HepG2 (cell line): ENCODE measurements around the gene PWP1. TPM values are rescaled to one million over a fixed set of nuclear protein-coding genes. Genes with fewer than 3 reads are reported as not detected.

ENCODE experiments used
- AGO2 ChIP-seq: fragments of 200-400 bp; formaldehyde crosslinking; optimal IDR thresholded peaks from 2 replicates; pipeline ENCODE3; 2017; ENCODE audit warnings: mild to moderate bottlenecking, low read depth, low read length, moderate library complexity
- BHLHE40 ChIP-seq: IDR thresholded peaks from 2 replicates; pipeline ENCODE4 v1.6.1; 2011; ENCODE audit warnings: low read length, improper control_type of control experiment
- IRX3 ChIP-seq: sonication (generic); formaldehyde crosslinking; IDR thresholded peaks from 2 replicates; pipeline ENCODE4 v1.8.1; 2023; ENCODE audit warnings: mild to moderate bottlenecking, low read depth, missing genetic modification reagents, borderline replicate concordance
- PCBP1 ChIP-seq: fragments of 200-400 bp; formaldehyde crosslinking; IDR thresholded peaks from 2 replicates; pipeline ENCODE4 v1.6.1; 2017; ENCODE audit warnings: mild to moderate bottlenecking, low read depth, low read length, borderline replicate concordance
- SMAD9 ChIP-seq: sonication (generic); formaldehyde crosslinking; IDR thresholded peaks from 2 replicates; pipeline ENCODE4 v1.5.1; 2020; ENCODE audit warnings: mild to moderate bottlenecking, missing genetic modification reagents
- TBX3 ChIP-seq: fragments of 450-650 bp; IDR thresholded peaks from 2 replicates; pipeline ENCODE4 v1.6.1; 2017; ENCODE audit warnings: antibody characterized with exemption, mild to moderate bottlenecking, inconsistent platforms, borderline replicate concordance
- TMF1 ChIP-seq: sonication (generic); formaldehyde crosslinking; IDR thresholded peaks from 2 replicates; pipeline ENCODE4 v1.8.1; 2022; ENCODE audit warnings: low read depth, missing genetic modification reagents
- ZBTB7B ChIP-seq: sonication (generic); formaldehyde crosslinking; IDR thresholded peaks from 2 replicates; pipeline ENCODE4 v1.4.0; 2020; ENCODE audit warnings: missing genetic modification reagents
- ZNF136 ChIP-seq: sonication (generic); formaldehyde crosslinking; IDR thresholded peaks from 2 replicates; pipeline ENCODE4 v1.8.1; 2022; ENCODE audit warnings: low read depth, mild to moderate bottlenecking, moderate library complexity, missing genetic modification reagents
- ZNF350 ChIP-seq: sonication (generic); formaldehyde crosslinking; IDR thresholded peaks from 2 replicates; pipeline ENCODE4 v1.4.0; 2020; ENCODE audit warnings: mild to moderate bottlenecking, low read depth, missing genetic modification reagents, borderline replicate concordance
- ZNF556 ChIP-seq: sonication (generic); formaldehyde crosslinking; IDR thresholded peaks from 2 replicates; pipeline ENCODE4 v1.4.0; 2020; ENCODE audit warnings: mild to moderate bottlenecking, missing genetic modification reagents, borderline replicate concordance
- polyA plus RNA-seq, 8 experiments: library from polyadenylated mRNA; depleted of rRNA in 3 of 8; stranded (reverse) in 7 of 8; unstranded in 1 of 8; fragments of >200 nt; fragmentation: Illumina TruSeq in 4 of 8; extraction: Trizol in 4 of 8; gene quantifications; 2 replicates each; pipeline versions ENCODE4 v1.2.1 to v1.2.3, GENCODE V29; 2011 to 2016; ENCODE audit warnings: low read depth in 4 of 8, missing spikeins in 1 of 8, mixed read lengths in 1 of 8; ENCODE audit not compliant: insufficient read depth in 1 of 8
- total RNA-seq, 5 experiments: library from RNA; depleted of rRNA; stranded (reverse); fragments of >200 nt; fragmentation: Illumina TruSeq; extraction: Trizol; gene quantifications; 2 replicates each; pipeline ENCODE4 v1.2.3, GENCODE V29; 2016; ENCODE audit warnings: low read depth in 1 of 5
- TF ChIP-seq, protein P1 (sequence below): sonication (generic); formaldehyde crosslinking; IDR thresholded peaks from 2 replicates; pipeline ENCODE4 v1.4.0; 2020; ENCODE audit warnings: mild to moderate bottlenecking, low read depth, missing genetic modification reagents
- TF ChIP-seq, protein P2 (sequence below): sonication (generic); formaldehyde crosslinking; IDR thresholded peaks from 2 replicates; pipeline ENCODE4 v1.4.0; 2020; ENCODE audit warnings: mild to moderate bottlenecking, missing genetic modification reagents
- TF ChIP-seq, protein P3 (sequence below): sonication (generic); formaldehyde crosslinking; IDR thresholded peaks from 2 replicates; pipeline ENCODE4 v1.8.0; 2022; ENCODE audit warnings: low read depth, missing genetic modification reagents
- TF ChIP-seq, protein P4 (sequence below): sonication (generic); formaldehyde crosslinking; IDR thresholded peaks from 2 replicates; pipeline ENCODE4 v1.5.0; 2020; ENCODE audit warnings: mild to moderate bottlenecking, missing genetic modification reagents, borderline replicate concordance
- TF ChIP-seq, protein P5 (sequence below): sonication (generic); formaldehyde crosslinking; IDR thresholded peaks from 2 replicates; pipeline ENCODE4 v1.9.0; 2021; ENCODE audit warnings: missing genetic modification reagents, mild to moderate bottlenecking, borderline replicate concordance

The PWP1 gene
- total and polyA plus RNA-seq, 2 of the 13 experiments (the other 11 are each of a cell fraction or from before 2014, with no cell fraction given): 65.9 to 70.2 TPM

DNA sequence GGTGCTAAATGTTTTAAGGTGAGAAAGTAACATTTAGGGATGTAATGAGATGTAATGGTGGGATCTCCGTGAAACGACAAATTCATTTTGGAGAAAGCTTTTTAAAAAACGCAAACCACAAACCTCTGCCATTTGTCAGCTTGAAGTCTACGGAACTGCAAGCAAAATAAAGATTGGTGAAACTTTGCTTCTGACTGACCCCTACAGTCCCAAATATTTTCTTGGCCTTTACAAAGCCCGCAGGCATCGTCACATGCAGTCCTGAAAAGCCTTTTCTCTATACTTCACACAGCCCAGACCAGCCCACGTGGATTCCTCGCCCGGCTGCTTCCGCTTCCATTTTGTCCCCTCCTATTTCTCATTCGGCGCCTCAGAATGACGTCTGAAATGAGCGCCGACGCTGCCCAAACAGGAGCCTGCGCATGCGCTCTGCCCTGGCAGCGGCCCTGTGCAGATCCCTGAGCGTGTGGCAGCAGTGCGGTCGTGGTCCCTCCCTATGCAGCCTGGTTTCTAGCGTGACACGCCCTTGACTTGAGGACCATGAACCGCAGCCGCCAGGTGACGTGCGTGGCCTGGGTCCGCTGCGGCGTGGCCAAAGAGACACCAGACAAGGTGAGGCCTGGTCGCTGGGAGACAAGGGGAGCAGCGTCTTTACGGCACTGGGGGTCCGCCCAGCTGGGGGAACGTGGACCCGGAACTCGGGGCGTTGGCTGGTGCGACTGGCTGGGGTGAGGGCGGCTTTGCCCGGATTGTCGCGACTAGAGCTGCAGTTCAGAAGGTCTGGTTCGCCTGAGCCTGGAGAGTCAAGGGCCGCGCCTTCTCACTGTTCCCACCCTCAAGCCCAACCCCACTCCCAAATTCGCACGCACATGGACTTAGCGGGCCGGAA is at the start of gene PWP1 (continued):
- TF ChIP-seq AGO2 (peak; percentile 82), TBX3 (0 out of 2 replicates have a peak, but pooled peaks have one; percentile 16), ZNF350 (peak; percentile 60; the same call in 1 of the 2 replicates), PCBP1 (no peak), TMF1 (CRISPR knock-in tag) (peak; percentile 75; the same call in 1 of the 2 replicates), ZNF136 (CRISPR knock-in tag) (peak; percentile 89; the same call in 1 of the 2 replicates), BHLHE40 (no peak), SMAD9 (no peak), ZBTB7B (CRISPR knock-in tag) (peak; percentile 74), ZNF556 (0 out of 2 replicates have a peak, but pooled peaks have one; percentile 33), IRX3 (CRISPR knock-in tag) (no peak)
- TF ChIP-seq, protein P1, sequence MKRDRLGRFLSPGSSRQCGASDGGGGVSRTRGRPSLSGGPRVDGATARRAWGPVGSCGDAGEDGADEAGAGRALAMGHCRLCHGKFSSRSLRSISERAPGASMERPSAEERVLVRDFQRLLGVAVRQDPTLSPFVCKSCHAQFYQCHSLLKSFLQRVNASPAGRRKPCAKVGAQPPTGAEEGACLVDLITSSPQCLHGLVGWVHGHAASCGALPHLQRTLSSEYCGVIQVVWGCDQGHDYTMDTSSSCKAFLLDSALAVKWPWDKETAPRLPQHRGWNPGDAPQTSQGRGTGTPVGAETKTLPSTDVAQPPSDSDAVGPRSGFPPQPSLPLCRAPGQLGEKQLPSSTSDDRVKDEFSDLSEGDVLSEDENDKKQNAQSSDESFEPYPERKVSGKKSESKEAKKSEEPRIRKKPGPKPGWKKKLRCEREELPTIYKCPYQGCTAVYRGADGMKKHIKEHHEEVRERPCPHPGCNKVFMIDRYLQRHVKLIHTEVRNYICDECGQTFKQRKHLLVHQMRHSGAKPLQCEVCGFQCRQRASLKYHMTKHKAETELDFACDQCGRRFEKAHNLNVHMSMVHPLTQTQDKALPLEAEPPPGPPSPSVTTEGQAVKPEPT (CRISPR knock-in tag): no peak
- TF ChIP-seq, protein P2, sequence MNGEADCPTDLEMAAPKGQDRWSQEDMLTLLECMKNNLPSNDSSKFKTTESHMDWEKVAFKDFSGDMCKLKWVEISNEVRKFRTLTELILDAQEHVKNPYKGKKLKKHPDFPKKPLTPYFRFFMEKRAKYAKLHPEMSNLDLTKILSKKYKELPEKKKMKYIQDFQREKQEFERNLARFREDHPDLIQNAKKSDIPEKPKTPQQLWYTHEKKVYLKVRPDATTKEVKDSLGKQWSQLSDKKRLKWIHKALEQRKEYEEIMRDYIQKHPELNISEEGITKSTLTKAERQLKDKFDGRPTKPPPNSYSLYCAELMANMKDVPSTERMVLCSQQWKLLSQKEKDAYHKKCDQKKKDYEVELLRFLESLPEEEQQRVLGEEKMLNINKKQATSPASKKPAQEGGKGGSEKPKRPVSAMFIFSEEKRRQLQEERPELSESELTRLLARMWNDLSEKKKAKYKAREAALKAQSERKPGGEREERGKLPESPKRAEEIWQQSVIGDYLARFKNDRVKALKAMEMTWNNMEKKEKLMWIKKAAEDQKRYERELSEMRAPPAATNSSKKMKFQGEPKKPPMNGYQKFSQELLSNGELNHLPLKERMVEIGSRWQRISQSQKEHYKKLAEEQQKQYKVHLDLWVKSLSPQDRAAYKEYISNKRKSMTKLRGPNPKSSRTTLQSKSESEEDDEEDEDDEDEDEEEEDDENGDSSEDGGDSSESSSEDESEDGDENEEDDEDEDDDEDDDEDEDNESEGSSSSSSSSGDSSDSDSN (CRISPR knock-in tag): peak; percentile 79
- TF ChIP-seq, protein P3, sequence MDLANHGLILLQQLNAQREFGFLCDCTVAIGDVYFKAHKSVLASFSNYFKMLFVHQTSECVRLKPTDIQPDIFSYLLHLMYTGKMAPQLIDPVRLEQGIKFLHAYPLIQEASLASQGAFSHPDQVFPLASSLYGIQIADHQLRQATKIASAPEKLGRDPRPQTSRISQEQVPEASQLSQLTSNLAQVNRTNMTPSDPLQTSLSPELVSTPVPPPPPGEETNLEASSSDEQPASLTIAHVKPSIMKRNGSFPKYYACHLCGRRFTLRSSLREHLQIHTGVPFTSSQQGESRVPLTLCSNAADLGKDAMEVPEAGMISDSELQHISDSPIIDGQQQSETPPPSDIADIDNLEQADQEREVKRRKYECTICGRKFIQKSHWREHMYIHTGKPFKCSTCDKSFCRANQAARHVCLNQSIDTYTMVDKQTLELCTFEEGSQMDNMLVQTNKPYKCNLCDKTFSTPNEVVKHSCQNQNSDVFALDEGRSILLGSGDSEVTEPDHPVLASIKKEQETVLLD (CRISPR knock-in tag): no peak
- TF ChIP-seq, protein P4, sequence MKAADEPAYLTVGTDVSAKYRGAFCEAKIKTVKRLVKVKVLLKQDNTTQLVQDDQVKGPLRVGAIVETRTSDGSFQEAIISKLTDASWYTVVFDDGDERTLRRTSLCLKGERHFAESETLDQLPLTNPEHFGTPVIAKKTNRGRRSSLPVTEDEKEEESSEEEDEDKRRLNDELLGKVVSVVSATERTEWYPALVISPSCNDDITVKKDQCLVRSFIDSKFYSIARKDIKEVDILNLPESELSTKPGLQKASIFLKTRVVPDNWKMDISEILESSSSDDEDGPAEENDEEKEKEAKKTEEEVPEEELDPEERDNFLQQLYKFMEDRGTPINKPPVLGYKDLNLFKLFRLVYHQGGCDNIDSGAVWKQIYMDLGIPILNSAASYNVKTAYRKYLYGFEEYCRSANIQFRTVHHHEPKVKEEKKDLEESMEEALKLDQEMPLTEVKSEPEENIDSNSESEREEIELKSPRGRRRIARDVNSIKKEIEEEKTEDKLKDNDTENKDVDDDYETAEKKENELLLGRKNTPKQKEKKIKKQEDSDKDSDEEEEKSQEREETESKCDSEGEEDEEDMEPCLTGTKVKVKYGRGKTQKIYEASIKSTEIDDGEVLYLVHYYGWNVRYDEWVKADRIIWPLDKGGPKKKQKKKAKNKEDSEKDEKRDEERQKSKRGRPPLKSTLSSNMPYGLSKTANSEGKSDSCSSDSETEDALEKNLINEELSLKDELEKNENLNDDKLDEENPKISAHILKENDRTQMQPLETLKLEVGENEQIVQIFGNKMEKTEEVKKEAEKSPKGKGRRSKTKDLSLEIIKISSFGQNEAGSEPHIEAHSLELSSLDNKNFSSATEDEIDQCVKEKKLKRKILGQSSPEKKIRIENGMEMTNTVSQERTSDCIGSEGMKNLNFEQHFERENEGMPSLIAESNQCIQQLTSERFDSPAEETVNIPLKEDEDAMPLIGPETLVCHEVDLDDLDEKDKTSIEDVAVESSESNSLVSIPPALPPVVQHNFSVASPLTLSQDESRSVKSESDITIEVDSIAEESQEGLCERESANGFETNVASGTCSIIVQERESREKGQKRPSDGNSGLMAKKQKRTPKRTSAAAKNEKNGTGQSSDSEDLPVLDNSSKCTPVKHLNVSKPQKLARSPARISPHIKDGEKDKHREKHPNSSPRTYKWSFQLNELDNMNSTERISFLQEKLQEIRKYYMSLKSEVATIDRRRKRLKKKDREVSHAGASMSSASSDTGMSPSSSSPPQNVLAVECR (CRISPR knock-in tag): peak; percentile 96
- TF ChIP-seq, protein P5, sequence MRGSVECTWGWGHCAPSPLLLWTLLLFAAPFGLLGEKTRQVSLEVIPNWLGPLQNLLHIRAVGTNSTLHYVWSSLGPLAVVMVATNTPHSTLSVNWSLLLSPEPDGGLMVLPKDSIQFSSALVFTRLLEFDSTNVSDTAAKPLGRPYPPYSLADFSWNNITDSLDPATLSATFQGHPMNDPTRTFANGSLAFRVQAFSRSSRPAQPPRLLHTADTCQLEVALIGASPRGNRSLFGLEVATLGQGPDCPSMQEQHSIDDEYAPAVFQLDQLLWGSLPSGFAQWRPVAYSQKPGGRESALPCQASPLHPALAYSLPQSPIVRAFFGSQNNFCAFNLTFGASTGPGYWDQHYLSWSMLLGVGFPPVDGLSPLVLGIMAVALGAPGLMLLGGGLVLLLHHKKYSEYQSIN (CRISPR knock-in tag): no peak
